ENCODE results near the gene JUND.

Gene JUND

GRCh38 chr19:18322759-18323460 is 41.5 kb upstream of the JUND start, which contains the start of gene LSM4:
LSM4 (minus strand) TSS chr19:18323076; CDS start chr19:18323020, 56 bp downstream.
- peak; percentile 94 for DNase-seq (ENCODE audit: low read depth)
- peak; percentile 10 for TF ChIP-seq CTCF (conservative IDR thresholded peaks at IDR 0.05; ENCODE audit: control insufficient read depth, insufficient read depth, low read depth, low read length)
- peak within 1 kb of the TSS; percentile 70 for H3K4me3 ChIP-seq (ENCODE audit: control insufficient read depth, low read depth, low read length)

GRCh38 chr19:18322318-18322758 is 40.9 kb upstream of the JUND start:
- peak overlapping the region; percentile 70 for H3K4me3 ChIP-seq (ENCODE audit: control insufficient read depth, low read depth, low read length)
- peak; percentile 25 for TF ChIP-seq CTCF (conservative IDR thresholded peaks at IDR 0.05; ENCODE audit: control insufficient read depth, insufficient read depth, low read depth, low read length)
- DNase-seq (ENCODE audit: low read depth) = peak; percentile 70

- peak overlapping the region; percentile 70 for H3K4me3 ChIP-seq (ENCODE audit: control insufficient read depth, low read depth, low read length)
- TF ChIP-seq CTCF (conservative IDR thresholded peaks at IDR 0.05; ENCODE audit: control insufficient read depth, insufficient read depth, low read depth, low read length) = no peak
- peak; percentile 47 for DNase-seq (ENCODE audit: low read depth)
These were observed 40.3 kb upstream of the JUND start for GRCh38 chr19:18321734-18322102.

- DNase-seq (ENCODE audit: low read depth) = no peak
- no peak for TF ChIP-seq CTCF (conservative IDR thresholded peaks at IDR 0.05; ENCODE audit: control insufficient read depth, insufficient read depth, low read depth, low read length)
- no peak overlapping the region for H3K4me3 ChIP-seq (ENCODE audit: control insufficient read depth, low read depth, low read length)
These were observed 39.7 kb upstream of the JUND start for GRCh38 chr19:18320865-18321733.

DNA sequence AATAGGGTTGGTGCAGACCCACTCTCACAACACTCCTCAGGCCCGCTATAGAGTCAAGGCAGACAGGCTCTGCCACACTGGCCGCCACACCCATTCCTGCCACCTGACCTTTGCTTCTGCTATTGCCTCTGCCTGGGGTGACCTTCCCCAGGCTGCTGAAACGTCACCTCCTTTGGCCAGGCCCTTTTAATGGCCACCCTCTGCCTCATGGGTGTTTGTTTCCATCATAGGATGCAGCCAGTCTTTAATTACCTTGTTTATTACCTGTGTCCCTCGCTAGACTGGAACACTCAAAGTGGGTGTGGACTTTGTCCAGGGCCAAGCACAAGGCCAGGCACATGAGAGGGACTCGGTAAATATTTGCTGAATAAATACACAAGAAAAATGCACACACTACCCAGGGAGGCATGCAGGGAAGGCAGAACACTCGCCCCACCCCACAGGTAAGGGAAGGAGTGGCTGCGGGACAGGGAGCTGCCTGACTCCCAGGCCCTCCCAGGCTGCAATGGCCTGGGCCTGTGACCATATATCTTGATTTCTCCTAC is 38.2 kb upstream of the JUND start:
- no peak for DNase-seq (ENCODE audit: low read depth)
- no peak overlapping the region for H3K4me3 ChIP-seq (ENCODE audit: control insufficient read depth, low read depth, low read length)
- TF ChIP-seq CTCF (conservative IDR thresholded peaks at IDR 0.05; ENCODE audit: control insufficient read depth, insufficient read depth, low read depth, low read length) = no peak

DNA sequence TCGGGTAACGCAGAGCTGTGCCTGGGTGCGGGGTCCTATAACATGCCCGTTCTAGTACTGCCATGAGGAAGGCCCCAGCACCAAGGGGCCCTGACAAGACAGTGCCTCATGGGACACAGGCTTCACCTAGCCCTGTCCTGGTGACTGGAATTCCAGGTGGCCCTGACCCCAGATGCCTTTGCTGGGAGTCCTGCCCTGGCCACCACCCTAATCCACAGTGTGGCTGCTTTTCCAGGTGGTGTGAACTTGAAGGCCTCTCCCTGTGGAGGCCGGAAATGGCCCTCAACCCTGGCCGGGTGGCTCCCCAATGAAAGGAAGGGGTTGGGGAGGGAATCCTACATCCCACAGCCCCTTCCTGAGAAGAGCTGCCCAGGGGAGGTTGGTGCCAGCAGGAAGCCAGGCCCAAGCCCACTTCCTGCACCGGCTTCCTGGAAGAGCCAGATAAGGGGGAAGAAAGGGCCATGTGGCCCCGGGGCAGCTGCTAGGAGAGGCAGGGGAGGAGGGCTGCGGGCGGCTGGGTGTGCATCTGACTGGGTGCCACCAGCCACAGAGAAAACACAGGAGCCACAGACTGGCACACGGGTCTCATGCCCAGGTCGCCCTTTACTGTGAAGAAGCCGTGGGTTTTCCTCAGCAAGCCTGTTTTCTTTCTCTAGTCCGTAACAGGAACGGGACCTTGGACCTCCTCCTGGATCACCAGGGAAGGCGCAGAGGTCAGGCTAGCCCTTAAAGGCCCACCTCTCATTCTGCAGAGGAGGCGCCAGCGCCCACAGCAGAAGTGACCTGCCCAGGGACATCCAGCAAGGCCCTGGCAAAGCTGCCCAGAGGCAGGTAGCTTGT is 36.8 kb upstream of the JUND start:
- DNase-seq (ENCODE audit: low read depth) = no peak
- TF ChIP-seq CTCF (conservative IDR thresholded peaks at IDR 0.05; ENCODE audit: control insufficient read depth, insufficient read depth, low read depth, low read length) = no peak
- H3K4me3 ChIP-seq (ENCODE audit: control insufficient read depth, low read depth, low read length) = no peak overlapping the region
